ENCODE results near the gene ADCY9.
A peak's percentile ranks its signal among the peaks of the same experiment; 100 is the strongest.

Gene ADCY9

DNA sequence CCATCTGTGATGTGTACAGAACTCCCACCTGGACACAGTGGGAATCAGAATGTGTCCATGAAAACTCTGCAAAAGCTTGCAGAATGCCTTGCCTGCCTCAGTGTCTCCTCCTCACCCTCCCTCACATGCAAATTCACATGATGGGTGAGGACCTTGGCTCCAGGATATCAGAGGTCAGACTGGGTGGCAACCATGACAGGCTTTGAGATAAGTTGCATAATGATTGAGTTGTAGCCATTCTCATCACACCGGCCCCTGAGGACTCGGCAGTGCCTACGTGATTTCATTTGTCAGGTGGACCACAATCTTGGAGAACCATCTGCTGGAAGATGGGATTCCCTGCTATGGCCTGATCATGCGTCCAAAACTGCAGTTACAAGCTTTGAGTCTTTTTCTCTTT lies 3.9 kb upstream of the ADCY9 start:
- peaks cover 4% of the 10 kb centered on the region for H3K4me1 ChIP-seq (ENCODE audit: control insufficient read depth, insufficient read depth, low read length)
- H3K27ac ChIP-seq (ENCODE audit: low read depth, low read length): no peak overlapping the region
- no peaks in the 10 kb centered on the region for H3K9me3 ChIP-seq (ENCODE audit: control insufficient read depth, insufficient read depth, low read depth, low read length)
- no peak overlapping the region for H3K9ac ChIP-seq (ENCODE audit: low read length)
- no peaks in the 10 kb centered on the region for H3K36me3 ChIP-seq (ENCODE audit: control insufficient read depth, insufficient read depth, low read length)
- peaks cover 38% of the 10 kb centered on the region for H3K27me3 ChIP-seq (ENCODE audit: control insufficient read depth, insufficient read depth, low read length)
- H3K4me3 ChIP-seq (ENCODE audit: low read depth, low read length): no peak overlapping the region

DNA sequence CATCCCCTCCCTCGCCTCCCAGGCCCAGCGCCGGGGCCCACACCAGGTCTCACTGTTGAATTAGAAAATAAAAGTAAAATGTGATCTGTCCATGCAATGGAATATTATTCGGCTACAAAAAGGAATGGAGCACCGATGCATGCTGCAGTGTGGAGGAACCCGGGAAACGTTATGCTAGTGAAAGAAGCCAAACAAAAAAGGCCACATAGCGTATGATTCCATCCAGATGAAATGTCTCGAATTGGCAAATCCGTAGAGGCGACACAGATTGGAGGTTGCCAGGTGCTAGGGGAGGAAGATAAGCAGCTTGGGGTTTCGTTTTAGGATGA lies 972 bp upstream of the ADCY9 start:
- peak overlapping the region; percentile 64; the same call in 1 of the 2 replicates for H3K4me3 ChIP-seq (ENCODE audit: low read depth, low read length)
- no peaks in the 10 kb centered on the region for H3K36me3 ChIP-seq (ENCODE audit: control insufficient read depth, insufficient read depth, low read length)
- no peak overlapping the region for H3K27ac ChIP-seq (ENCODE audit: low read depth, low read length)
- peaks cover 52% of the 10 kb centered on the region for H3K27me3 ChIP-seq (ENCODE audit: control insufficient read depth, insufficient read depth, low read length)
- H3K4me1 ChIP-seq (ENCODE audit: control insufficient read depth, insufficient read depth, low read length): peaks cover 21% of the 10 kb centered on the region
- H3K9me3 ChIP-seq (ENCODE audit: control insufficient read depth, insufficient read depth, low read depth, low read length): no peaks in the 10 kb centered on the region
- no peak overlapping the region for H3K9ac ChIP-seq (ENCODE audit: low read length)

DNA sequence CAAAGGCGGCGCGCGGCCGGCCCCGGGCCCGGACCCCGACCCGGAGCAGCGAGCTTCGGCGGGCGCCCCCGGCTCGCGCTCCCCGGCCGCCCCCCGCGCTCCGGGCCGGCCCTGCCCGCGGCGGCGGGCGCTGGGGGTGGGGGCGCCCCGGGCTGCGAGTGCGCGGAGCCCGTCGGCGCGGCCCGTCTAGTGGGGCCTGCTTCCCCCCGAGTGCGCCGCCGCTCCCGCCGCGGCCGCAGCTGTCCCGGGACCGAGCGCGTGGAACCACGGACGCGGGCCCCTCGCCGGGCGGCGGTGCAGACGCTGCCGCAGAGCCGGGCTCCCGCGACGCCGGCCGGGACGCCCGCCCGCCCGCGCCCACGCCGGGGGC lies 308 bp downstream of the ADCY9 start:
- Histone ChIP-seq H3K36me3 (ENCODE audit: control insufficient read depth, insufficient read depth, low read length) (no peaks in the 10 kb centered on the region), H3K4me3 (ENCODE audit: low read depth, low read length) (peak overlapping the region; percentile 70; the same call in 1 of the 2 replicates), H3K27ac (ENCODE audit: low read depth, low read length) (no peak overlapping the region), H3K4me1 (ENCODE audit: control insufficient read depth, insufficient read depth, low read length) (peaks cover 25% of the 10 kb centered on the region), H3K9ac (ENCODE audit: low read length) (no peak overlapping the region), H3K27me3 (ENCODE audit: control insufficient read depth, insufficient read depth, low read length) (peaks cover 52% of the 10 kb centered on the region), H3K9me3 (ENCODE audit: control insufficient read depth, insufficient read depth, low read depth, low read length) (no peaks in the 10 kb centered on the region)

DNA sequence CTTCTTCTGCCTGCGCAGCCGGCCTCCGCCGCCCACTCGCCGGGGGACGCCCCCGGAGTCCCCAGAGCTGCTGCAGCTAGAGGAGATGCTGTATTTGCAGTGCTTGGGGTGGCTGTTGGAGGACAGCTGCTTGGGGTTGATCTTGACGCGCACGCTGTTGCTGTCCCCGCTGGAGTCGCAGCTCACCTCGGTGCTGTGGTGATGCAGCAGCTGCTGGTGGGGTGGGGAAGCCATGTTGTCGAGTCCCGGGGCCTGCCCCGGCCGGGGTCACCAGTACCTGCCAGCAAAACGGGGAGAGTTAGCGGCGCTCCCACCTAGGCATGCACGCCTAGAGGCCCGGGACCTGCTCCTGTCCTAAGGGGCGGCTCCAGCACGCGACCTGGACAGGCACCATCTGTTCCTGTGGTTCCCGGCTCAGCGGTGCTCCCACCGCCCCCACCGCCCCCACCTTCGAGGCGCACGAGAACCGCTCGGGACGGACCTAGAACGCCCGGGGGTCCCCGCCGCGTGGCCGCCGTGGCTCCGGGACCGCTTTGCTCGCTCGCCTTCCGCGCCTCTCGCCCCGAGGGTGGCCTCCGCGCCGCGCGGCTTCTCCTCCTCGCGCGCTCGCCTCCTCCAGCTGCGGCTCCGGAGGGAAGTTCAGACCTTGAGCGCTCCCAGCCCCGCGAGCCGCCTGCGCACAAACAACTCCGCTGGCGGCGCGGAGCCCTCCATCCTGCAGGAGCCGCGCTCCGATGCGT lies 863 bp downstream of the ADCY9 start:
- peak overlapping the region; percentile 34 for H3K9ac ChIP-seq (ENCODE audit: low read length)
- H3K27me3 ChIP-seq (ENCODE audit: control insufficient read depth, insufficient read depth, low read length): peaks cover 52% of the 10 kb centered on the region
- peaks cover 25% of the 10 kb centered on the region for H3K4me1 ChIP-seq (ENCODE audit: control insufficient read depth, insufficient read depth, low read length)
- H3K9me3 ChIP-seq (ENCODE audit: control insufficient read depth, insufficient read depth, low read depth, low read length): no peaks in the 10 kb centered on the region
- peak overlapping the region; percentile 70 for H3K4me3 ChIP-seq (ENCODE audit: low read depth, low read length)
- H3K36me3 ChIP-seq (ENCODE audit: control insufficient read depth, insufficient read depth, low read length): no peaks in the 10 kb centered on the region
- no peak overlapping the region for H3K27ac ChIP-seq (ENCODE audit: low read depth, low read length)

- peaks cover 29% of the 10 kb centered on the region for H3K4me1 ChIP-seq (ENCODE audit: control insufficient read depth, insufficient read depth, low read length)
- no peak overlapping the region for H3K9ac ChIP-seq (ENCODE audit: low read length)
- H3K4me3 ChIP-seq (ENCODE audit: low read depth, low read length): peak overlapping the region; percentile 70
- H3K36me3 ChIP-seq (ENCODE audit: control insufficient read depth, insufficient read depth, low read length): no peaks in the 10 kb centered on the region
- peaks cover 45% of the 10 kb centered on the region for H3K27me3 ChIP-seq (ENCODE audit: control insufficient read depth, insufficient read depth, low read length)
- no peaks in the 10 kb centered on the region for H3K9me3 ChIP-seq (ENCODE audit: control insufficient read depth, insufficient read depth, low read depth, low read length)
- H3K27ac ChIP-seq (ENCODE audit: low read depth, low read length): no peak overlapping the region
Observed at GRCh38 chr16:4114257-4115208, 1.7 kb downstream of the ADCY9 start.

DNA sequence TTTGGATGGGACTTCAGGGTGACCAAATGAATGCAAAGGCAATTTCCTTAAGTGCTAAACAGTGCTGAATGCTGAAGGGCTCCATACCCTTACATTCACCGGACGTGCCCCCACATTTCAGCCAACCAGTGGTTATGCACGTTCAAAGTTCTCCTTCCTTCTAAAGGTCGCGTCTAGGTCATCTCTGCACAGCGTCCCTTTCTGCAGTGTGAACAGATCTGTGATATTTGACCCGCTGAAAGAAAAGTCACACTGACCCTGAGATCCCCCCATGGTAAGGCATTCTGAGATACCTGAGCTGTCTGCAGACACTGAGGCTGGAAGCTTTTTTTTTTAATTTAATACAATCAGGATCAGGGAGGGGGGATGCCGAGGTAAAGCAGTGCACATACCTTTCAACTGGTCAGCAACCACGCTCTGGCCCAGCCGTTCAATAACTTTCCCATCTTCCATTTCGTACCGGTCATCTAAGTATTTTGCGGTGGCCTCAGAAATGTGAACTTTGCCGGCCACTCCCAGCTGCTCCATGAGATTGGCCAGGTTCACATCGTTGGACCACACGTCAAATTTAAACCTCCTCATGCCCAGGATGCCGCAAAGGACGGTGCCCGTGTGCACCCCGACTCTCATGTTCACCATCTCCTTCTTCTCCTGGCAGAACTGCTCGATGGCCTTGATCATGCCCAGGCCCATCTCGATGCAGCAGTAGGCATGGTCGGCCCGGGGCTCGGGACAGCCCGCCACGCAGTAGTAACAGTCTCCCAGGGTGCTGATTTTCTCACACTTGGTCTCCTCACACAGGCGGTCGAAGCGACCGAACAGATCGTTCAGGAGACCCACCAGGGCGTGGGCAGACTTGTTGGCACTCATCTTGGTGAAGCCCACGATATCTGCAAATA lies 2.6 kb downstream of the ADCY9 start:
- H3K4me1 ChIP-seq (ENCODE audit: control insufficient read depth, insufficient read depth, low read length): peaks cover 33% of the 10 kb centered on the region
- no peaks in the 10 kb centered on the region for H3K36me3 ChIP-seq (ENCODE audit: control insufficient read depth, insufficient read depth, low read length)
- H3K9ac ChIP-seq (ENCODE audit: low read length): no peak overlapping the region
- H3K27me3 ChIP-seq (ENCODE audit: control insufficient read depth, insufficient read depth, low read length): peaks cover 39% of the 10 kb centered on the region
- H3K4me3 ChIP-seq (ENCODE audit: low read depth, low read length): no peak overlapping the region
- no peak overlapping the region for H3K27ac ChIP-seq (ENCODE audit: low read depth, low read length)
- no peaks in the 10 kb centered on the region for H3K9me3 ChIP-seq (ENCODE audit: control insufficient read depth, insufficient read depth, low read depth, low read length)

- Histone ChIP-seq H3K9me3 (ENCODE audit: control insufficient read depth, insufficient read depth, low read depth, low read length) (no peaks in the 10 kb centered on the region), H3K36me3 (ENCODE audit: control insufficient read depth, insufficient read depth, low read length) (no peaks in the 10 kb centered on the region), H3K27ac (ENCODE audit: low read depth, low read length) (no peak overlapping the region), H3K4me3 (ENCODE audit: low read depth, low read length) (no peak overlapping the region), H3K27me3 (ENCODE audit: control insufficient read depth, insufficient read depth, low read length) (peaks cover 31% of the 10 kb centered on the region), H3K4me1 (ENCODE audit: control insufficient read depth, insufficient read depth, low read length) (peaks cover 32% of the 10 kb centered on the region), H3K9ac (ENCODE audit: low read length) (no peak overlapping the region)
Observed at GRCh38 chr16:4111748-4112696, 4.2 kb downstream of the ADCY9 start.

DNA sequence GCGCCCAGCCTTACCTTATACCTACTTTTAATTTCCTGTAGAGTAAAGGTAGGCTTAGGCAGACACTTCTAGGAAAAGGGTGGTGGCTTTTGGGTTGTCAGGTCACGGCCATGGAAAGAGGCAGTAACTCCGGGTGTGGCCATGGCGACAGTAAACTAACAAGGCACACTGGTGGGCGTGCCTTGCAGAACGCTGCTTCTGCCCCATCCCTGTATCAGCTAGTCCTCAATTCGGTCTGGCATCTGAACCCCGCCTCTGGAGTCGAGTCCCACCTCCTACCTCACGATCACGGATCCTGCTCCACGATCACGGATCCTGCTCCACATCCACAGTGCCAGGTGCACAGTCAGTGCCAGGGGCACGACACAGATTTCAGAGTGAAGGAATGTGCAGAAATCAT lies 5.6 kb downstream of the ADCY9 start:
- Histone ChIP-seq H3K36me3 (ENCODE audit: control insufficient read depth, insufficient read depth, low read length) (no peaks in the 10 kb centered on the region), H3K9me3 (ENCODE audit: control insufficient read depth, insufficient read depth, low read depth, low read length) (no peaks in the 10 kb centered on the region), H3K9ac (ENCODE audit: low read length) (no peak overlapping the region), H3K27me3 (ENCODE audit: control insufficient read depth, insufficient read depth, low read length) (peaks cover 26% of the 10 kb centered on the region), H3K4me3 (ENCODE audit: low read depth, low read length) (no peak overlapping the region), H3K4me1 (ENCODE audit: control insufficient read depth, insufficient read depth, low read length) (peaks cover 30% of the 10 kb centered on the region), H3K27ac (ENCODE audit: low read depth, low read length) (no peak overlapping the region)

DNA sequence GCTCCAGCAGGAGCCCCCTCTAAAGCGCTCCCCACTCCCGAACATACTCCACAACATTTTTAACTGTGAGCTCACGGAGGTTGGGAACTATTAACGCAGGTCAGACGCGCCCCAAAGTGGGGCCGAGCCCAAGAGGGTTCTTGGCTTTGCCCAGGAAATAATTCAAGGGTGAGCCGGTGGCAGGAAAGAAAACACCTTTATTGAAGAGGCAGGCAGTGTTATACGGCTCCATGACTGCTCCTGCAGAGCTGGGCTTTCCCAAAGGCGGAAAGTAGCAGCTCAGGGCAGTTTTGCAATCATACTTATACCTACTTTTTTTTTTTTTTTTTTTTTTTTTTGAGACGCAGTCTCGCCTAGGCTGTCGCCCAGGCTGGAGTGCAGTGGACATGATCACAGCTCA lies 6.2 kb downstream of the ADCY9 start:
- H3K9ac ChIP-seq (ENCODE audit: low read length): no peak overlapping the region
- H3K4me1 ChIP-seq (ENCODE audit: control insufficient read depth, insufficient read depth, low read length): peaks cover 28% of the 10 kb centered on the region
- H3K9me3 ChIP-seq (ENCODE audit: control insufficient read depth, insufficient read depth, low read depth, low read length): no peaks in the 10 kb centered on the region
- H3K36me3 ChIP-seq (ENCODE audit: control insufficient read depth, insufficient read depth, low read length): no peaks in the 10 kb centered on the region
- H3K27me3 ChIP-seq (ENCODE audit: control insufficient read depth, insufficient read depth, low read length): peaks cover 20% of the 10 kb centered on the region
- H3K27ac ChIP-seq (ENCODE audit: low read depth, low read length): no peak overlapping the region
- H3K4me3 ChIP-seq (ENCODE audit: low read depth, low read length): no peak overlapping the region

- H3K4me3 ChIP-seq (ENCODE audit: low read depth, low read length): no peak overlapping the region
- H3K9me3 ChIP-seq (ENCODE audit: control insufficient read depth, insufficient read depth, low read depth, low read length): no peaks in the 10 kb centered on the region
- no peak overlapping the region for H3K27ac ChIP-seq (ENCODE audit: low read depth, low read length)
- peaks cover 13% of the 10 kb centered on the region for H3K27me3 ChIP-seq (ENCODE audit: control insufficient read depth, insufficient read depth, low read length)
- H3K36me3 ChIP-seq (ENCODE audit: control insufficient read depth, insufficient read depth, low read length): no peaks in the 10 kb centered on the region
- no peak overlapping the region for H3K9ac ChIP-seq (ENCODE audit: low read length)
- H3K4me1 ChIP-seq (ENCODE audit: control insufficient read depth, insufficient read depth, low read length): peaks cover 22% of the 10 kb centered on the region
Observed at GRCh38 chr16:4109250-4109736, 6.9 kb downstream of the ADCY9 start.
